HG03159 (cell line): ENCODE results near the gene KCNQ1.
"Not testable (repeated sequence)": the region's sequence is repeated elsewhere in the genome, so short reads cannot be mapped to it uniquely, and the experiment has no call there.

Source experiments
- ATAC-seq: cut with Tn5 transposase; IDR thresholded peaks from one replicate; pipeline ENCODE4 v1.9.1; 2021; ENCODE audit warnings: mild to moderate bottlenecking, moderate library complexity; ENCODE audit not compliant: unreplicated experiment

KCNQ1 gene

GRCh38 chr11:2472428-2473186, 27.8 kb downstream of the KCNQ1 start:
- ATAC-seq: no peak

DNA sequence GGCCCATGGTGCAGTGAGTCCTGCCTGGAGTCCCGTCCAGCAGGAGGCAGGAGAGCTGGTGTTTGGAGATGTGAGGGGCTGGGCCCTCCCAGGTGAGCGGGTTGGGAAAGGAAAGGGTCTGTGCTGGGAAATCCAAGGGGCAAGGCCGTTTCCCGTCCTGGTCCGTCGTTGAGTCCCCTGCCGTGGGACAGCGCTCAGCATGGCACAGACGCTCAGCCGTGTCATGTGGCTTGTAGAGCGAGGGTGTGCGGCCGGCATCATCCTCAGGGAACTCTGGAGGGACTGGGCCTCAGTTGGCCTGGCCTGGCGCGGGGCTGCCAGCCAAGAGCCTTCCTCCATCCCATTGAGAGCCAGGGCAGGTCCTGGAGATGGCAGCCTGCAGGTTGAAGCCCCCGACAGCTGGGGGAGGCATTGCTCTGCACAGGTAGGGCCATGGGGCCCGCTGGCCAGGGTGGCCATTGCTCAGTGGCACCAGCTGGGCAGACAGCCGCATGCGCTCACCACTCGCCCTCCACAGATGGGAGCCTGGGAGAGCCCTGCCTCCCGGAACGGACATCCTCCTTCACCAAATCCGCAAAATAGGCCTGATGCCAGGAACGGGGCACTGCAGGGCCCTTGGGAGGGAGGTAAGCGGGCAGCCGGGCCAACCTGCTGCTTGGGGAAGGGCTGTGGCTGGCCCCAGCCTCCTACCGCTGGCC, 28.7 kb downstream of the KCNQ1 start:
- ATAC-seq: no peak

DNA sequence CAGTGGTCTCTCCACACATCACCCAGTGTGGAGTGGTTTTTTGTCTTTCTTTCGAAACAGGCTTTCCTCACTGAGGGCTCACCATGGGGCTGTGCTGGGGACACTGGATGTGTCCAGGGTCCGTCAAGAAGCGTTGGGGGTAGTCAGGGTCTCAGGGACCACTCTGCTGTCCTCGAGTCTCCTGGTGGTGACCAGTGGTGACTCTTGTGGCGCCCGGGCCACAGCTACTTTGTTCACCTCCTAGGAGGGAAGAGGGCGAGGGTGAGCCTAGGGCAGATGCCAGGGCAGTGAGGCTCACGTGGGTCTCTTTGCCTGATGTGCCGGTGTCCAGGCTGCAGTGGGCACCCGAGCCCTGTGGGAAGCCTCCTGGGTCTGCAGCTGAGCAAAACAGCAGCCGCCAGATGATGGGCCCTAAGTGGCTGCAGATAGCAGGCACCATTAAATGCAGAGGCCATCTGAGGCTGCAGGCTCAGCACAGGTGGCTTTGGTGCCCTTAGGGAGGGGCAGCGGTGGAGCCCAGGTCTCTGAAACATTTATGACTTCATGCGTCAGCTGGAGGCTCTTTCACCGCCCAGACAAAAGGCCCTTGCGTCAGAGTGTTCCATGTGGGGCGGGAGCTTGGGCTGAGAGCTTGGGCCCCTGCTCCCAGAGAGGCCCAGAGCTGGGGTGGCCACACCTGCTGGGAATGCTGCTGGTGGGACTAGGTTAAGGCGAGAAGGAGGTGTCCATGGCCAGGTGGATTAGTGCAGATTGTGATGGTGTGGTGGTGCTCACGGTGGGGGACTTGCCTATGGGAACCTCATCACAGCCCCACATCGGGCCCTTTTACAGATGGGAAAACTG, 29.5 kb downstream of the KCNQ1 start:
- ATAC-seq: no peak

GRCh38 chr11:2475136-2475918, 30.5 kb downstream of the KCNQ1 start:
- no peak for ATAC-seq

- no peak for ATAC-seq
Measured at GRCh38 chr11:2477254-2477653, 32.4 kb downstream of the KCNQ1 start.

DNA sequence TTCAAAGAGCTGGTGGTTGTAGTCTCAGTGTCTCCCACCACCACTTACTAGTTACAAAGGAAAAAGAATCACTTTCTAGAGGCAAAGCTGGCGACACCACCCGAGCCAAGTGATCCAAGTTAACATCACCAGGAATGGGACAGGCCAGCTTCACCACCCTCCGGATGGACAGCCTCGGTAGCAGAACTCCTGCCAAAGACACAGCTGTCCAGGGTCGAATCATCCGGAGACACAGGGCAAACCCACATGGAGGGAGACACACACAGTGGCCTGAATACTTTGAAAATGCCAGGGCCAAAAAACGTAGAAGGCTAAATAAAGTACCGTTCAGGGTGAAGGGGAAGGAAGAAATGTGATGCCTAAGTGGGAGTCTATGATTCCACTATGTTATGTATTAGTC, 33.1 kb downstream of the KCNQ1 start:
- no peak for ATAC-seq

GRCh38 chr11:2480067-2480873, 35.5 kb downstream of the KCNQ1 start:
- not testable (repeated sequence) for ATAC-seq

DNA sequence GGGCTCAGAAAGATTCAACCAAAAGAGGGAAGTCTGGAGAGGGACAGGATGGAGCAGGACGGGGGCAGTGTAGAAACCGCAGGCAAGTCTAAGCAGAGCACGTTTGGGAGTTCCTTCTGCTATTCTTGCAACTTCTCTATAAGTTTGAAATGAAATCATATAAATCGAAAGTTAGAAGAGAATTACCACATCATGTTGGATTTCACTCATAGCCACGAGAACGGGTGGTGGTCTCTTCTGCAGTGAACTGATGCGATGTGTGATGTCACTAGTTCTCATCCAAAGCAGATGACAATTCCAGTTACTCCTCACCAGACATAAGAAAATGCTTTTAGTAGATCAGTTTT, 36.0 kb downstream of the KCNQ1 start:
- no peak for ATAC-seq

DNA sequence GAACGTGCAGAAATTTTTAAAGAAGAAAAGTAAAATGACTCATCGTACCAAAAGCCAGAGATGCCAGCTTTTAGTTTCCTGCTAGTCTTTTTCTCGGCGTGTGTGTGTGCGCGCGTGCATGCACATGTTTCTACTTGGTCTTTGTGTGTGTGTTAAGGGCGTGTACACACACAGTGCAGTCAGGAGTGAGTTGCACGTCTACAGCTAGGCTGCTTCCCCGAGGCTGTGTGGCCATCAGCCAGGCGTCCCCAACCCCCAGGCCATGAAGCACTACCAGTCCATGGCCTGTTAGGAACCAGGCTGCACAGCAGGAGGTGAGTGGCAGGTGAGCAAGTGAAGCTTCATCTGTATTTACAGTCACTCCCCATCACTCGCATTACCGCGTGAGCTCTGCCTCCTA, 36.4 kb downstream of the KCNQ1 start:
- ATAC-seq: no peak

GRCh38 chr11:2482204-2482603, 37.4 kb downstream of the KCNQ1 start:
- ATAC-seq: no peak

GRCh38 chr11:2482745-2483144, 37.9 kb downstream of the KCNQ1 start:
- ATAC-seq: no peak

DNA sequence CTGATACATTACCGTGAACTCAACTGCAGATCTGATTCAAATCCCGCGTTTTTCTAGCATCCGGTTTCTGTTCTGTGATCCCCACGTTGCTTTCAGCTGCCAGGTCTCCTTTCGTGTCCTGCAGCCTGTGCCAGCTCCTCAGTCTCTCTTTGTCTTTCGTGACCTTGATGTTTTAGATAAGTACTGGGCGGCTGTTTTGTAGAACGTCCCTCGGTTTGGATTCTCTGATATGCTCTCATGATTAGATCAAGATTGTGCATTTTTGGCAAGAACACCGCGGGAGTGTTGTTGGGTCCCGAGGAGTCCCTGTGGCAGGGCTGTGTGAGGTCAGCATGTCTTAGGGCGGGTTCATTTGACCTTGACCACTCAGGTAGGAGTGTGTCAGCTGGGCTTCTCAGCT, 38.6 kb downstream of the KCNQ1 start:
- ATAC-seq: no peak

DNA sequence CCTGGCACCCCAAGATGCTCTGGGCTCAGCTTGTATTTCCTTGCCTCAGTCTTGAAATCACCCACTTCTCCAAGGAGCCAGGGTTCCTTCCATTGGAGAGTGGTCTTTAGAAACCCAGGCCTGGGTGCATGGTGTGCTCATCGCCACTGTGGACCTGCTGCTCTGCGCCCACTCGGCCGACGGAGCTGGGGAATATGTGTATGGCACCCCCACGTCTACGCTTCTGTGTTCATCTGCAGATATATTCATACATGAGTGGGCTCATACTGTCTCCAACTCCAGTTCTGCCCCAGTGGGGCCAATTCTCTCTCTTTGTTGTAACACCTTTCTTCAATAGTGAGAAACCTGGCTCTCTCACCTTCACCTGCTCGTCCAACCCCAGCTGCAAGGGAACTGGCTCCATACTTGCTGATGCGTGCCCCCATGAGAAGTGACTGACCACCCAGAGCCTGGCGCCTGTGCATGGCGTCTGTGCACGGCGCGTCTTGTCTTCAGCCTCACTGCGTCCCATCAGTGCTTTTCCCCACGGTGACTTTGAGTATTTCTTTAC, 39.8 kb downstream of the KCNQ1 start:
- ATAC-seq: no peak

GRCh38 chr11:2488004-2488403, 43.2 kb downstream of the KCNQ1 start:
- ATAC-seq: no peak

DNA sequence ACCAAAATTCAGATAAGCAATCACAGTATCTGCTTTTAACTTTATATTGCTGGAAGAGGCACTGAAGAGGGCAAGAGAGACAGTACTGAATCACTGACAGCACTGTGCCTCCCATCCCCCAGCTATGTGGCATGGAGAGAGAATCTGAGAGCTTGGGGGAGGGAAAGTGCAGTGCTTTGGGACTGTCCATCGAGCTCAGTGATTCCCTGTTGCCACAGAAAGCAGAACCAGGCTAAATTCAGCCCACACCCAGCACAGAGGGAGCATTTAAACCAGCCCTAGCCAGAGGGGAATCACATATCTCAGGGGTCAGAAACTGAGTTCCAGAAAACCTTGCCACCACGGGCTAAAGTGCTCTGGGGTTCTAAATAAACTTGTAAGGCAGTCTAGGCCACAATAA, 44.3 kb downstream of the KCNQ1 start:
- no peak for ATAC-seq

- ATAC-seq: not testable (repeated sequence)
Measured at GRCh38 chr11:2497951-2498350, 53.1 kb downstream of the KCNQ1 start.

DNA sequence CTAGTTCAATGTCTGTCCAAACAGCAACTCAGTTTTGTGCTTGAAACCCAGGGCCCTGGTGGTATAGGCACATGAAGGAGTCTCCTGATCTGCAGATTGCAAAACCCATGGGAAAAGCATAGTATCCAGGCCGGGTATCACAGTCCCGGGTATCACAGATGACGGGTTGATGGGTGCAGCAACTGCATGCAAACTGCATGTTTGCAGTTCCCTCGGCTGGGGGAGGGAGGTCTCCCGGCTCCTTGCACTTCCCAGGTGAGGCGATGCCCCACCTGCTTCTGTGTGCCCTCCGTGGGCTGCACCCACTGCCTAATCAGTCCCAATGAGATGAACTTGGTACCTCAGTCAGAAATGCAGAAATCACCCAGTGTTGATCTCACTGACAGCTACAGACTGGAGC, 53.9 kb downstream of the KCNQ1 start:
- ATAC-seq: no peak

DNA sequence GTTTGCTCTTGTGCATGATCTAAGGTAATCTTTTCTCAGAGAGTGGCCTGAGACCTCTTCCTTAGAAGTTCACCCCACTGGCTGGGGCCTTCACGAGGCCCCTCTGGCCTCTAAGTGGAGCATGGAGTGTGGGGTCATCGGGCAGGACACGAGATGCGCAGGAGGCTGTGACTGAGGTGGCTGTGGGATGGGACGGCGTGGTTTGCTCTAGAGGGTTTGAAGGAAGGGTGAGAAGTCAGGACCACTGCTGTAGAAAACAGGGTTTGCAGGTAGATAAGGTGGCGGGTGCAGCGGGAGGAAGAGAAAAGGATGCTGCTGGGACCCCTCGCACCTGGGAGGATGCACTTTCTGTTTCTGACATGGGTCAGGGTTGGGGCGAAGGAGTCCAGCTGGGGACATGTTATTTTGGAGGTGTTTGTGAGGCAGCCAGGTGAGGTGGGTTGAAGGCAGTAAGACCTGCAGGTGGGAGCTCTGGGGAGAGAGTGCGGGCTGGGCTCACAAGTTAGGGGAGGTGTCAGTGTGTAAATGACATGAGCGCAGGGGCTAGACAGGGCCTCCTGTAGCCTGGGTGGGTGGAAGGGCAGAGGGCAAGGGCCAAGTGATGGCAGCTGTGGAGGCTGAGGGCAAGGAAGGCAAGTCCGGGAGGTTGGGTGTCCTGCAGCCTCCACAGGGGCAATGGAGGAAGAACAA, 62.5 kb downstream of the KCNQ1 start:
- ATAC-seq: no peak
